Esophagus muscularis mucosa (tissue), 4 donors: ENCODE results near the gene CYP1B1.

Experiments
- EP300 ChIP-seq: sonication (generic); formaldehyde crosslinking; IDR thresholded peaks from one replicate; pipeline ENCODE4 v1.6.1; 2017; ENCODE audit warnings: antibody characterized with exemption
- POLR2AphosphoS5 ChIP-seq, 2 donors: sonication (generic); formaldehyde crosslinking; IDR thresholded peaks; one replicate each; pipeline ENCODE4 v1.6.1; 2017; ENCODE audit warnings: antibody characterized with exemption in 2 of 2
- TF ChIP-seq, protein P1 (sequence below), 3 experiments: fragments of 200-600 bp in 2 of 3; fragments of 450-650 bp in 1 of 3; sonication (generic) in 2 of 3; IDR thresholded peaks; one replicate each; pipeline ENCODE4 v1.5.1; 2017 to 2019; ENCODE audit warnings: antibody characterized with exemption in 3 of 3, mild to moderate bottlenecking in 2 of 3, moderate library complexity in 1 of 3

DNA sequence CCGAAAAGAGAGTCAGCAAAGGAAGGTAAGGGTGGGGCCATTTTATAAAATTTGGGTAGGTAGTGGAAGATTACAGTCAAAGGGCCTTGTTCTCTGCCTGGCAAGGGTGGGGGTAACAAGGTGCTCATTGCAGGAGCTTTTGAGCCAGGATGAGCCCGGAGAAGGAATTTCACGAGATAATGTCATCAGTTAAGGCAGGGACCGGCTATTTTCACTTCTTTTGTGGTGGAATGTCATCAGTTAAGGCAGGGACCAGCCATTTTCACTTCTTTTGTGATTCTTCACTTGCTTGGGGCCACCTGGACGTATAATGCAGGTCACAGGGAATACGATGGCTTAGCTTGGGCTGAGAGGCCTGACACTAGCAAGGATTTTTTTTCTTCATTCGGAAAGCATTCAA, 58.1 kb downstream of the CYP1B1 start:
- TF ChIP-seq EP300 (no peak), POLR2AphosphoS5 (IDR thresholded peaks at IDR 0.05) (no peak)
- TF ChIP-seq, protein P1, sequence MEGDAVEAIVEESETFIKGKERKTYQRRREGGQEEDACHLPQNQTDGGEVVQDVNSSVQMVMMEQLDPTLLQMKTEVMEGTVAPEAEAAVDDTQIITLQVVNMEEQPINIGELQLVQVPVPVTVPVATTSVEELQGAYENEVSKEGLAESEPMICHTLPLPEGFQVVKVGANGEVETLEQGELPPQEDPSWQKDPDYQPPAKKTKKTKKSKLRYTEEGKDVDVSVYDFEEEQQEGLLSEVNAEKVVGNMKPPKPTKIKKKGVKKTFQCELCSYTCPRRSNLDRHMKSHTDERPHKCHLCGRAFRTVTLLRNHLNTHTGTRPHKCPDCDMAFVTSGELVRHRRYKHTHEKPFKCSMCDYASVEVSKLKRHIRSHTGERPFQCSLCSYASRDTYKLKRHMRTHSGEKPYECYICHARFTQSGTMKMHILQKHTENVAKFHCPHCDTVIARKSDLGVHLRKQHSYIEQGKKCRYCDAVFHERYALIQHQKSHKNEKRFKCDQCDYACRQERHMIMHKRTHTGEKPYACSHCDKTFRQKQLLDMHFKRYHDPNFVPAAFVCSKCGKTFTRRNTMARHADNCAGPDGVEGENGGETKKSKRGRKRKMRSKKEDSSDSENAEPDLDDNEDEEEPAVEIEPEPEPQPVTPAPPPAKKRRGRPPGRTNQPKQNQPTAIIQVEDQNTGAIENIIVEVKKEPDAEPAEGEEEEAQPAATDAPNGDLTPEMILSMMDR (IDR thresholded peaks at IDR 0.05): no peak
